GM18520 (cell line): ENCODE data around the gene GABARAP.
"Not testable (repeated sequence)": the region's sequence is repeated elsewhere in the genome, so short reads cannot be mapped to it uniquely, and the experiment has no call there.

ENCODE experiments used
- ATAC-seq: cut with Tn5 transposase; IDR thresholded peaks from one replicate; pipeline ENCODE4 v1.9.1; 2021; ENCODE audit not compliant: unreplicated experiment

GABARAP gene

GRCh38 chr17:7261379-7262191 lies 19.3 kb upstream of the GABARAP start:
- no peak for ATAC-seq

GRCh38 chr17:7260651-7261378 lies 18.6 kb upstream of the GABARAP start:
- no peak for ATAC-seq

- ATAC-seq: no peak
Observed at GRCh38 chr17:7260151-7260550, 17.9 kb upstream of the GABARAP start.

- ATAC-seq: no peak
Observed at GRCh38 chr17:7259555-7259889, 17.3 kb upstream of the GABARAP start.

- no peak for ATAC-seq
Observed at GRCh38 chr17:7258731-7259554, 16.7 kb upstream of the GABARAP start.

- ATAC-seq: no peak
Observed at GRCh38 chr17:7256766-7257456, 14.7 kb upstream of the GABARAP start.

- ATAC-seq: no peak
Observed at GRCh38 chr17:7254511-7254910, 12.3 kb upstream of the GABARAP start.

GRCh38 chr17:7253082-7253481 lies 10.8 kb upstream of the GABARAP start:
- ATAC-seq: no peak

- peak; percentile 31 for ATAC-seq
Observed at GRCh38 chr17:7252176-7253043, 10.2 kb upstream of the GABARAP start, which contains the start of gene ELP5. TSS of gene ELP5 (plus strand) at chr17:7252215. CDS start at chr17:7252551, 336 bp downstream.

- peak; percentile 85 for ATAC-seq
Observed at GRCh38 chr17:7251661-7252175, 9.5 kb upstream of the GABARAP start, which contains the start of gene CTDNEP1. TSS of gene CTDNEP1 (minus strand) at chr17:7251734. CDS start at chr17:7251296, 438 bp downstream.

- no peak for ATAC-seq
Observed at GRCh38 chr17:7250695-7251627, 8.7 kb upstream of the GABARAP start.

GRCh38 chr17:7249830-7250229 lies 7.6 kb upstream of the GABARAP start:
- no peak for ATAC-seq

- ATAC-seq: no peak
Observed at GRCh38 chr17:7249214-7249613, 7.0 kb upstream of the GABARAP start.

- no peak for ATAC-seq
Observed at GRCh38 chr17:7248796-7249195, 6.5 kb upstream of the GABARAP start.

GRCh38 chr17:7246779-7247178 lies 4.5 kb upstream of the GABARAP start:
- no peak for ATAC-seq

GRCh38 chr17:7243838-7244237 lies 1.6 kb upstream of the GABARAP start:
- not testable (repeated sequence) for ATAC-seq

GRCh38 chr17:7243453-7243729 lies 1.1 kb upstream of the GABARAP start:
- ATAC-seq: no peak

GRCh38 chr17:7242717-7243452 lies 636 bp upstream of the GABARAP start:
- peak; percentile 30 for ATAC-seq
